ENCODE results near the gene LOXL1.

GRCh38 chr15:73924171-73924921 lies 1.9 kb upstream of the LOXL1 start:
- TF ChIP-seq CTCF (IDR thresholded peaks at IDR 0.05 in 4 of 5, conservative IDR thresholded peaks at IDR 0.05 in 1 of 5) (no peak), POLR2A (IDR thresholded peaks at IDR 0.05) (no peak)
